GM12878 (cell line): Measurements from ENCODE around the gene WNT3A. TPM values are rescaled to one million over a fixed set of nuclear protein-coding genes. Genes with fewer than 3 reads are reported as not detected.
A peak's percentile ranks its signal among the peaks of the same experiment; 100 is the strongest.

ENCODE experiments used
- ATAC-seq: fragments of 200-7000 bp; cut with Tn5 transposase; 3 replicates; pipeline ENCODE4 v1.9.1; 2020; ENCODE audit warnings: mild to moderate bottlenecking, moderate library complexity
- BruUV-seq: library from RNA; stranded (reverse); fragments of 400-500 nt; replicated peaks from 2 replicates; lab custom pipeline; 2021; lab: Mats Ljungman, UMichigan
- CTCF ChIA-PET: fragments of 300-600 bp; sonication (Branson Sonifier 250); formaldehyde crosslinking; extraction: SDS; loops from one replicate; lab custom pipeline; 2021; ENCODE audit warnings: inconsistent platforms; lab: Yijun Ruan, JAX
- POLR2A ChIA-PET: fragments of 350-600 bp; formaldehyde crosslinking; extraction: SDS; loops from one replicate; lab custom pipeline; 2021; ENCODE audit warnings: inconsistent platforms; lab: Charles Lee
- RAD21 ChIA-PET: fragments of 300-600 bp; sonication (Branson Sonifier 250); formaldehyde crosslinking; loops from one replicate; lab custom pipeline; 2023; ENCODE audit warnings: antibody characterized with exemption; ENCODE audit not compliant: unreplicated experiment; lab: Charles Lee
- SMC1A ChIA-PET: fragments of 300-600 bp; sonication (Branson Sonifier 250); formaldehyde crosslinking; loops from one replicate; lab custom pipeline; 2023; ENCODE audit not compliant: unreplicated experiment, uncharacterized antibody; lab: Charles Lee
- DNase-seq: peaks from one replicate; pipeline ENCODE4 v3.0.0-alpha.2; 2011; ENCODE audit warnings: low read depth, low spot score
- FAIRE-seq: peaks from 3 replicates; lab custom pipeline; 2011; peaks lifted over from hg19 to GRCh38; lab: Jason Lieb, UNC
- H2AFZ ChIP-seq: 2 replicates; pipeline ENCODE4 v1.6.0; 2011; ENCODE audit warnings: low read depth, low read length, control low read depth; ENCODE audit not compliant: control insufficient read depth
- H3K27ac ChIP-seq: 2 replicates; pipeline ENCODE4 v1.5.1; 2011; ENCODE audit warnings: control low read depth; ENCODE audit not compliant: control insufficient read depth, insufficient read depth
- H3K27me3 ChIP-seq, 2 experiments: replicated peaks in 1 of 2; 2 replicates each; pipeline versions ENCODE4 v1.6.0 to v1.6.1; 2011; ENCODE audit warnings: low read length in 1 of 2; ENCODE audit not compliant: control insufficient read depth in 2 of 2, insufficient read depth in 2 of 2
- H3K36me3 ChIP-seq, 2 experiments: 2 replicates each; pipeline ENCODE4 v1.5.1; 2011; ENCODE audit warnings: low read length in 1 of 2; ENCODE audit not compliant: control insufficient read depth in 2 of 2, insufficient read depth in 2 of 2
- H3K4me1 ChIP-seq: 2 replicates; pipeline ENCODE4 v1.6.1; 2011; ENCODE audit warnings: mild to moderate bottlenecking, low read length, moderate library complexity, mixed read lengths; ENCODE audit not compliant: control insufficient read depth, insufficient read depth
- H3K4me2 ChIP-seq: 2 replicates; pipeline ENCODE4 v1.6.0; 2011; ENCODE audit warnings: control low read depth; ENCODE audit not compliant: control insufficient read depth, insufficient read depth
- H3K4me3 ChIP-seq: fragments of 200-600 bp; sonication (generic); 2 replicates; pipeline ENCODE4 v1.5.1; 2016
- H3K79me2 ChIP-seq: 2 replicates; pipeline ENCODE4 v1.6.0; 2011; ENCODE audit warnings: low read length; ENCODE audit not compliant: control insufficient read depth, insufficient read depth
- H3K9ac ChIP-seq: 2 replicates; pipeline ENCODE4 v1.8.0; 2011; ENCODE audit warnings: low read length, control low read depth, mixed read lengths; ENCODE audit not compliant: control insufficient read depth, insufficient read depth
- H3K9me3 ChIP-seq: replicated peaks from 3 replicates; pipeline ENCODE4 v1.5.1; 2011; ENCODE audit warnings: mild to moderate bottlenecking, low read length; ENCODE audit not compliant: control insufficient read depth, insufficient read depth
- H4K20me1 ChIP-seq: 2 replicates; pipeline ENCODE4 v1.6.0; 2011; ENCODE audit not compliant: control insufficient read depth, insufficient read depth
- EGR1 ChIP-seq, 2 experiments: IDR thresholded peaks; 1 replicate in 1 of 2; 2 replicates in 1 of 2; pipeline ENCODE4 v1.6.1; 2011 to 2012; ENCODE audit warnings: low read depth in 2 of 2, low read length in 2 of 2, borderline replicate concordance in 1 of 2, mild to moderate bottlenecking in 1 of 2, moderate library complexity in 1 of 2
- MEF2B ChIP-seq: fragments of 450-650 bp; IDR thresholded peaks from 2 replicates; pipeline ENCODE4 v1.6.1; 2018; ENCODE audit warnings: mild to moderate bottlenecking, moderate library complexity; ENCODE audit not compliant: partially characterized antibody, poor library complexity, severe bottlenecking
- RAD51 ChIP-seq: fragments of 450-650 bp; IDR thresholded peaks from 2 replicates; pipeline ENCODE4 v1.6.1; 2016; ENCODE audit warnings: moderate library complexity, mild to moderate bottlenecking, inconsistent platforms
- SP1 ChIP-seq: IDR thresholded peaks from one replicate; pipeline ENCODE4 v1.6.1; 2011; ENCODE audit warnings: low read depth, low read length
- WGBS: methylation state at CpG from one replicate; pipeline ENCODE4 v1.1.6; 2016; ENCODE audit warnings: low lambda C conversion rate; ENCODE audit not compliant: insufficient replicate concordance, insufficient coverage; ENCODE audit errors: missing lambda C conversion rate; 5-methylcytosine and 5-hydroxymethylcytosine counted together
- in situ Hi-C: fragments of 300-500 bp; cut with MboI; formaldehyde crosslinking; loops from 9 replicates; pipeline ENCODE4 v1.14.3; 2018; ENCODE audit warnings: mixed read lengths
- intact Hi-C: fragments of 100-400 bp; cut with micrococcal nuclease; formaldehyde crosslinking; loops from one replicate; pipeline ENCODE4 v1.14.2; 2022; ENCODE audit not compliant: unreplicated experiment
- polyA plus RNA-seq, 11 experiments: library from polyadenylated mRNA; depleted of rRNA in 4 of 11; unstranded in 6 of 11; stranded (reverse) in 5 of 11; fragments of >200 nt; fragmentation: Nextera tagmentation in 4 of 11; fragmentation: Illumina TruSeq in 1 of 11; extraction: Ambion mirVana in 4 of 11; extraction: Trizol in 1 of 11; gene quantifications; 1 replicate in 1 of 11; 2 replicates in 10 of 11; pipeline versions ENCODE4 v1.2.1 to v1.2.3, GENCODE V29; 2011 to 2016; ENCODE audit warnings: inconsistent platforms in 2 of 11, missing spikeins in 2 of 11, low read depth in 1 of 11
- total RNA-seq, 4 experiments: library from RNA; depleted of rRNA in 3 of 4; stranded (reverse); fragments of >200 nt in 3 of 4; fragmentation: Illumina TruSeq in 1 of 4; extraction: Trizol in 1 of 4; gene quantifications; 2 replicates each; pipeline versions ENCODE4 v1.2.1 to v1.2.3, GENCODE V29; 2013 to 2021
- TF ChIP-seq, protein P1 (sequence below): fragments of 450-650 bp; formaldehyde crosslinking; IDR thresholded peaks from 2 replicates; pipeline ENCODE4 v1.5.0; 2022; ENCODE audit warnings: mild to moderate bottlenecking, missing genetic modification characterization

Gene WNT3A
- total and polyA plus RNA-seq, 10 of the 15 experiments (the other 5 are each of a cell fraction or from before 2014, with no cell fraction given), result 0.16 TPM; not detected in 9

DNA sequence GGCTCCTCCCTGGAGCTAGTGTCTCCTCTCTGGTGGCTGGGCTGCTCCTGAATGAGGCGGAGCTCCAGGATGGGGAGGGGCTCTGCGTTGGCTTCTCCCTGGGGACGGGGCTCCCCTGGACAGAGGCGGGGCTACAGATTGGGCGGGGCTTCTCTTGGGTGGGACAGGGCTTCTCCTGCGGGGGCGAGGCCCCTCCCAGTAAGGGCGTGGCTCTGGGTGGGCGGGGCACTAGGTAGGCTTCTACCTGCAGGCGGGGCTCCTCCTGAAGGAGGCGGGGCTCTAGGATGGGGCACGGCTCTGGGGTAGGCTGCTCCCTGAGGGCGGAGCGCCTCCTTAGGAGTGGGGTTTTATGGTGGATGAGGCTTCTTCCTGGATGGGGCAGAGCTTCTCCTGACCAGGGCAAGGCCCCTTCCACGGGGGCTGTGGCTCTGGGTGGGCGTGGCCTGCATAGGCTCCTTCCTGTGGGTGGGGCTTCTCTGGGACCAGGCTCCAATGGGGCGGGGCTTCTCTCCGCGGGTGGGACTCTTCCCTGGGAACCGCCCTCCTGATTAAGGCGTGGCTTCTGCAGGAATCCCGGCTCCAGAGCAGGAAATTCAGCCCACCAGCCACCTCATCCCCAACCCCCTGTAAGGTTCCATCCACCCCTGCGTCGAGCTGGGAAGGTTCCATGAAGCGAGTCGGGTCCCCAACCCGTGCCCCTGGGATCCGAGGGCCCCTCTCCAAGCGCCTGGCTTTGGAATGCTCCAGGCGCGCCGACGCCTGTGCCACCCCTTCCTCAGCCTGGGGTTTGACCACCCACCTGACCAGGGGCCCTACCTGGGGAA, 53.0 kb downstream of the WNT3A start:
- 43% methylated on average over 26 of the region's 33 CpGs for WGBS
- Histone ChIP-seq H3K27ac (no peak overlapping the region), H3K27me3 (peaks cover 0 to 7% of the 10 kb centered on the region in 2 experiments; a peak in 3 of 4 replicates), H3K79me2 (no peaks in the 10 kb centered on the region), H3K9me3 (no peaks in the 10 kb centered on the region; the same call in 2 of the 3 replicates), H3K4me1 (no peaks in the 10 kb centered on the region), H3K9ac (no peak overlapping the region), H3K4me3 (no peak overlapping the region), H2AFZ (peak overlapping the region; percentile 44), H4K20me1 (no peaks in the 10 kb centered on the region), H3K4me2 (peak overlapping the region; percentile 38; the same call in 1 of the 2 replicates), H3K36me3 (no peaks in the 10 kb centered on the region)
- DNase-seq (no peak), FAIRE-seq (no peak), ATAC-seq (peak; percentile 78)
- in situ Hi-C loops (no loop called here), intact Hi-C loops (no loop called here)
- ChIA-PET CTCF (interaction anchor here (0.9 kb wide), 1 partner anchor 164 kb away, joined by 3 read pairs; no protein-coding TSS in a partner anchor), RAD21 (no interaction called here), SMC1A (no interaction called here), POLR2A (no interaction called here)
- peak in 1 of 2 experiments; percentile 39; a peak in 1 of 3 replicates for TF ChIP-seq EGR1 (IDR thresholded peaks at IDR 0.05; ENCODE audit: borderline replicate concordance in 1 of 2, low read depth in 2 of 2, low read length in 2 of 2)
- TF ChIP-seq, protein P1, sequence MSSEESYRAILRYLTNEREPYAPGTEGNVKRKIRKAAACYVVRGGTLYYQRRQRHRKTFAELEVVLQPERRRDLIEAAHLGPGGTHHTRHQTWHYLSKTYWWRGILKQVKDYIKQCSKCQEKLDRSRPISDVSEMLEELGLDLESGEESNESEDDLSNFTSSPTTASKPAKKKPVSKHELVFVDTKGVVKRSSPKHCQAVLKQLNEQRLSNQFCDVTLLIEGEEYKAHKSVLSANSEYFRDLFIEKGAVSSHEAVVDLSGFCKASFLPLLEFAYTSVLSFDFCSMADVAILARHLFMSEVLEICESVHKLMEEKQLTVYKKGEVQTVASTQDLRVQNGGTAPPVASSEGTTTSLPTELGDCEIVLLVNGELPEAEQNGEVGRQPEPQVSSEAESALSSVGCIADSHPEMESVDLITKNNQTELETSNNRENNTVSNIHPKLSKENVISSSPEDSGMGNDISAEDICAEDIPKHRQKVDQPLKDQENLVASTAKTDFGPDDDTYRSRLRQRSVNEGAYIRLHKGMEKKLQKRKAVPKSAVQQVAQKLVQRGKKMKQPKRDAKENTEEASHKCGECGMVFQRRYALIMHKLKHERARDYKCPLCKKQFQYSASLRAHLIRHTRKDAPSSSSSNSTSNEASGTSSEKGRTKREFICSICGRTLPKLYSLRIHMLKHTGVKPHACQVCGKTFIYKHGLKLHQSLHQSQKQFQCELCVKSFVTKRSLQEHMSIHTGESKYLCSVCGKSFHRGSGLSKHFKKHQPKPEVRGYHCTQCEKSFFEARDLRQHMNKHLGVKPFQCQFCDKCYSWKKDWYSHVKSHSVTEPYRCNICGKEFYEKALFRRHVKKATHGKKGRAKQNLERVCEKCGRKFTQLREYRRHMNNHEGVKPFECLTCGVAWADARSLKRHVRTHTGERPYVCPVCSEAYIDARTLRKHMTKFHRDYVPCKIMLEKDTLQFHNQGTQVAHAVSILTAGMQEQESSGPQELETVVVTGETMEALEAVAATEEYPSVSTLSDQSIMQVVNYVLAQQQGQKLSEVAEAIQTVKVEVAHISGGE (CRISPR knock-in tag), result no peak
- peak; percentile 21 for TF ChIP-seq MEF2B
- TF ChIP-seq RAD51, result no peak
- peak; percentile 11 for TF ChIP-seq SP1
- no TSS peak for BruUV-seq
